ENCODE measurements around the gene AMH.
"Not testable (repeated sequence)": the region's sequence is repeated elsewhere in the genome, so short reads cannot be mapped to it uniquely, and the experiment has no call there.

Gene AMH

GRCh38 chr19:2249010-2249866 is at the start of gene AMH:
AMH (plus strand) TSS chr19:2249323; CDS start chr19:2249333, 10 bp downstream.
- no peak for DNase-seq (ENCODE audit: low read depth in 2 of 2)

DNA sequence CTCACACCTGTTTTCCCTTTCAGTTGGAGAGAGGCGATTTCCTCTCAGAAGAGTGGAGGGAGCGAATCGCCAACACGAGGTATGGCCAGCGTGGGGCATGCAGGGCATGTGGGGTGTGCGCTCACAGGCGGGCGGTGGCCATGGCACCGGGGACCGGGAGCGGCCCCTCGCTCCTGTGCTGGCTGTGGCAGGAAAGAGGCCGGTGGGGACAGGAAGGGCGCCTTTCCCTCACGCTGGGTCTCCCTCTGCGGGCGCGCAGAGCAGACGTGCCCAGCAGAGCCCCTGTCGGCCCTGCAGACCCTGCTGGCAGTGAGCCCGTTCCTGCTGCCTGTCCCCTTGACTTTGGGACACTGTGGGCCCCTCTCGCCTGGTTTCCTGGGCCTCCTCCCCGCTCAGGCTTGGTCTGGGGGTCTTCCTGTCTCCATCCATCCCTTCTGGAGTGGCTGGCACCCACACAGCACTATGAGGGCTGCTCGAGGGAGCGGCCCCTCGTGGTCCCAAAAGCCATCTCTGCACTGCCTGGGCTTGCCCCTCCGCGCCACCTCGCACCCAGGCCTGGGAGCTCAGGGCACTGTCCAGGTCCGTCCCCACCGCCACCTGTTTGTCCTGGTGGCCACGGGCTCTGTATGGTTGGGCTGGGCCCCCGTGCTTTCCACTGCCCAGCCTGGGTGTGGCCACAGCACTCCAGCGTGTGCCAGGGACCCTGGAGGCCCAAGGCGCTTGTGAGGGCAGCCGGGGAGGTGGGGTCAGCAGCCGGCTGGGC is 49.1 kb upstream of the AMH start:
- no peak for DNase-seq (ENCODE audit: low read depth in 2 of 2)

DNA sequence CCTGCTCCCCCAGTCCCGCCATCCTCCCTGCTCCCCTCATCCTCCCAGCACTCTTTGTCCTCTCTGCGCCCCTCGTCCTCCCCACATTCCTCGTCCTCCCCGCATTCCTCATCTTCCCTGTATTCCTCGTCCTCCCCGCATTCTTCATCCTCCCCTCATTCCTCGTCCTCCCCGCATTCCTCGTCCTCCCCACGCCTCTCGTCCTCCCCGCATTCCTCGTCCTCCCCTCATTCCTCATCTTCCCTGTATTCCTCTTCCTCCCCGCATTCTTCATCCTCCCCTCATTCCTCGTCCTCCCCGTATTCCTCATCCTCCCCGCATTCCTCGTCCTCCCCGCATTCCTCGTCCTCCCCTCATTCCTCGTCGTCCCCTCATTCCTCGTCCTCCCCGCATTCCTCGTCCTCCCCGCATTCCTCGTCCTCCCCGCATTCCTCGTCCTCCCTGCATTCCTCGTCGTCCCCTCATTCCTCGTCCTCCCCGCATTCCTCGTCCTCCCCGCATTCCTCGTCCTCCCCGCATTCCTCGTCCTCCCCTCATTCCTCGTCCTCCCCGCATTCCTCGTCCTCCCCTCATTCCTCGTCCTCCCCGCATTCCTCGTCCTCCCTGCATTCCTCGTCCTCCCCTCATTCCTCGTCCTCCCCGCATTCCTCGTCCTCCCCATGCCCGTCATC is 48.4 kb upstream of the AMH start:
- not testable (repeated sequence) for DNase-seq (ENCODE audit: low read depth in 2 of 2)

GRCh38 chr19:2201473-2202148 is 47.5 kb upstream of the AMH start:
- DNase-seq (ENCODE audit: low read depth in 2 of 2) = no peak

- DNase-seq (ENCODE audit: low read depth in 2 of 2) = no peak
These were observed 46.8 kb upstream of the AMH start for GRCh38 chr19:2202366-2202765.

DNA sequence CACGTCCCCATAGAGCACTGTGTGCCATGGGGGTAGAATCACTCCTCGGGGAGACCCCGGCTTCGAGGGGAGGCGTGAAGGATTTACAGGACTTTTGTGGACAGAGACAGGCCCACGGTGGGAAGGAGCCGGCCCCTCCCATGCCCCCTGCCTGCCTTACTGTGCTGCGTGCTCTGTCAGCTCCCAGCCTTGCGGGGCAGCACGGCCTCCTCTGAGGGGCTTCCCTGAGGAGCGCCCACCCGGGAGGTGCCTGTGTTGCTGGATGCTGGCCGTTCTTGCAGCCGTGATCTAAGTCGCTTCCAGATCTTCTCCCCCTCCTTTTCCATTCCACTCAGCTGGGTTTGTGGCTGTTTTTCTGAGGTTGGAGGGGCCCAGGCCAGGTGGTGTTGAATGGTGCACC is 42.1 kb upstream of the AMH start:
- DNase-seq (ENCODE audit: low read depth in 2 of 2) = no peak

DNA sequence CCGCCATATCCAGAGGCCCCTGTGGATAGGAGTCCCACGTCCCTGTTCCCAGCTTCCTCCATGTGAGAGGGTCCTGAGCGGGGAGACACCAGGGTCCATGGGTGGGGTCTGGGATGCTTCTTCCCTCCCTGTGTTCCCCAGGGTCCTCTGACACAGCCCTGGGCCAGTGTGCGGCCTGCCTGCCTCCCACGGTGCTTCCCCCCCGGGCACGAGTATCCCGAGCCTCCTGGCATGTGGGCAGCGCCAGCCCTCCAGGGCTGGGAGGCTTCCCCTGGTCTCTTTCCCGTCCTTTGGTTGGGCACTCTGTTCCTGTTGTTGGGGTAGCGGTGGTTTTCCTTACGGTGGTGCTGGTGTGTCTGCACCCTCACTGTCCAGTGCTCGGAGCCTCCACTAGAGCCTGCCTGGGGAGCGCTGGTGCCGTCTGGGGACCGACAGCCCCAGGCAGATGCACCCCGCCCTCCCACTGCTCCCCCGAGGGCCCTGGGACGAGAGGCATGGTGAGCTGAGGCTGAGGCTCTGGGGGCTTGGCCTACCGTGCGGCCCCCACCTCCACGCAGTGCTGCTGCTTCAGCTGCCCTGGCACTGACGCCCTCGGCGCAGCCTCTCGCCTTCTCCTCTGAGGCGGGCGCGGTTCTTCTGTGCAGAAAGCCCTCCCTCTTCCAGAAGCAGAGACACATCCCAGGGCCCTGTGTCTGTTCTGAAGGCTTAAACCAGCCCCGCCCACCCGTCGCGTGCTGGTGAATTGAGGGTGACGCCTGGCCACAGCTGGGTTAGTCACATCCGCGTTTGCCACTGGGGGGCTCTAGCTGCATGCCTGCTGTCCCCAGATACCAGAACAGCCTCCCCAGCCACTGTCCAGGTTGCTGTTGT is 40.9 kb upstream of the AMH start:
- peak; percentile 9 for DNase-seq (ENCODE audit: low read depth in 2 of 2)

GRCh38 chr19:2208975-2209374 is 40.1 kb upstream of the AMH start:
- DNase-seq (ENCODE audit: low read depth in 2 of 2) = no peak

DNA sequence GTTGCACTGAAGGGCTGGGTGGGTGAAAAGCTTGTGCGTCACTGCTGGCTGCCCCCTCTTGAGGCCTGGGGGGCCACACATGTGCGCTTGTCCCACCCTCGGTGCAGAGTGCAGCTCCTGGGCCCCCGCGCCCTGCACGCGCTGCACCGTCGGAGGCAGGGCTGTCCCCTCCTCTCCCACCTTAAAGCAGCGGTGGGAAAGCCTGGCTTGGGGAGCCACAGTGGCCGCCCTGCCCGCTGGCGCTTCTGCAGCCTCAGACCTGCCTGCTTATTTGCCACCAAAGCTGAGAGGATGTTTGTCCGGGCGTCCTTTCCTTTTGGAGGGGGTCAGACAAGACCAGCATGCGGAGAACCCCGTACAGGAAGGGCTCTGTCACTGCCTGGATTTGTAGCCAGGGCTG is 39.7 kb upstream of the AMH start:
- DNase-seq (ENCODE audit: low read depth in 2 of 2) = no peak

GRCh38 chr19:2210206-2210605 is 38.9 kb upstream of the AMH start:
- DNase-seq (ENCODE audit: low read depth in 2 of 2) = no peak

DNA sequence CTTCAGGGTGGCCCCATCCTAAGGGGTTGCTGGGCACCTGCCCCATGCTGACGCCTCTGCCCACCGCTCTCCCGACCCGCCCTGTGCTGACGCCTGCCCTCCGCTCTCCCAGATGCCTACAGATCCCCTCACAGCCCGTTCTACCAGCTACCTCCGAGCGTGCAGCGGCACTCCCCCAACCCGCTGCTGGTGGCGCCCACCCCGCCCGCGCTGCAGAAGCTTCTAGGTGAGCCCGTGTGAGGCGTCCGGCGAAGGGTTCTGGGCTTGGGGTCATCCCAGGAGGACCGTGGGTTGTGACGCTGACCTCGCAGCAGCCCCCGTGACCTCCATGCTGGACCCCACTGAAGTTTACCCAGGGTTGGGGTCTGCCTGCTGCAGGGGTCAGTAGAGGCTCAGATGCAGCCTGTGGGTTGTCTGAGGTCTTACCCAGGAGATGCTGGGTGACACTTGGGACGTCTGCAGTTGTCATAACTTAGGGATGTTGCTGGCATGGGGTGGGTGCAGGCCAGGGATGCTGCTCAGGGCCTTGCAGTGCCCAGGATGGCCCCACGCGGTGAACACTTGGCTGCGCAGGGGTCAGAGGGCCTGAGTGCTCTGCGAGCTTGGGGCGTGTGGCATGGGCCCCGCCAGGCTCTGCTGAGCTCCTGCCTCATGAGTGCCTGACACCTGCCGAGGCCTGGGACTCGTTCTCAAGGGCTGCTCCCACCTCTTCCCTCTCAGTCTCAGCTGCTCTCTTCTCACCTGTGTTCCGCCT is 38.0 kb upstream of the AMH start:
- no peak for DNase-seq (ENCODE audit: low read depth in 2 of 2)

- DNase-seq (ENCODE audit: low read depth in 2 of 2) = no peak
These were observed 36.0 kb upstream of the AMH start for GRCh38 chr19:2212861-2213711.

DNA sequence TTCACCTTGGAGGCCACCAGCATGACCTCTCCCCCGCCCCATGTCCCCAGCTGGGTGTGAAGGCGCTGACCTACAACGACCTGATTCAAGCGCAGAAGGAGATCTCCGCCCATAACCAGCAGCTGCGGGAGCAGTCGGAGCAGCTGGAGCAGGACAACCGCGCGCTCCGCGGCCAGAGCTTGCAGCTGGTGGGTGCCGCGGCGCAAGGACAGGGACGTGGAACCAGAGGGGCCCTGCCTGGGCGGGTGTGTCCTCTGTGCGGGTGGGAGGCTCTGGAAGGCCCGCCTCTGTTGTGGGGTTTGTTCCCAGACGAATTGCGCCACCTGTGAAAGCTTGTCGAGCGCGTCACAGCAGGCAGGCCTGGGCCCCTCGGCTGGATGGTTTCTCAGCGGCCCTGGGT is 35.3 kb upstream of the AMH start:
- DNase-seq (ENCODE audit: low read depth in 2 of 2) = no peak

- DNase-seq (ENCODE audit: low read depth in 2 of 2) = no peak
These were observed 34.9 kb upstream of the AMH start for GRCh38 chr19:2214251-2214650.

DNA sequence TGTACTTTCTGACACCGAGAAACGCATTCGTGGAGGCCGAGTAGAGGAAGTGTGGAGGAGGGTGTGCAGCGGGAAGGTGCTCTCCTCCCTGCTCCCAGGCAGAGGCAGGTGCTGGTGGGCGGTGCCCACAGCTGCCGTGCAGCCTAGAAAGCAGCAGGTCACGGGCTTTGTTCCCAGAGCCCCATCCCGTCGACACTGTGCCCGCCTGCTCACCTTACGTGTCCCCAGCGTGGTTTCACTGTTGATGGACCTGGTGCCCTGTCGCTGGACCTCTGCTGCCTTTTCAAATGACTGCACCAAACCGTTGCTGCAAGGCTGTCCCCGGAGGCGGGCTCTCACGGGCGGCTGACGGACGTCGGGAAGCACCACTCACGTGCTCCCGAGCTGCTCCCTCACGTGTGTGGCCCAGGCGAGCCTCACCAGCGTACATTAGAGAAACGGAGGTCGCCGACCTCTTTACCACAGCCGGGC is 33.8 kb upstream of the AMH start:
- DNase-seq (ENCODE audit: low read depth in 2 of 2) = no peak

DNA sequence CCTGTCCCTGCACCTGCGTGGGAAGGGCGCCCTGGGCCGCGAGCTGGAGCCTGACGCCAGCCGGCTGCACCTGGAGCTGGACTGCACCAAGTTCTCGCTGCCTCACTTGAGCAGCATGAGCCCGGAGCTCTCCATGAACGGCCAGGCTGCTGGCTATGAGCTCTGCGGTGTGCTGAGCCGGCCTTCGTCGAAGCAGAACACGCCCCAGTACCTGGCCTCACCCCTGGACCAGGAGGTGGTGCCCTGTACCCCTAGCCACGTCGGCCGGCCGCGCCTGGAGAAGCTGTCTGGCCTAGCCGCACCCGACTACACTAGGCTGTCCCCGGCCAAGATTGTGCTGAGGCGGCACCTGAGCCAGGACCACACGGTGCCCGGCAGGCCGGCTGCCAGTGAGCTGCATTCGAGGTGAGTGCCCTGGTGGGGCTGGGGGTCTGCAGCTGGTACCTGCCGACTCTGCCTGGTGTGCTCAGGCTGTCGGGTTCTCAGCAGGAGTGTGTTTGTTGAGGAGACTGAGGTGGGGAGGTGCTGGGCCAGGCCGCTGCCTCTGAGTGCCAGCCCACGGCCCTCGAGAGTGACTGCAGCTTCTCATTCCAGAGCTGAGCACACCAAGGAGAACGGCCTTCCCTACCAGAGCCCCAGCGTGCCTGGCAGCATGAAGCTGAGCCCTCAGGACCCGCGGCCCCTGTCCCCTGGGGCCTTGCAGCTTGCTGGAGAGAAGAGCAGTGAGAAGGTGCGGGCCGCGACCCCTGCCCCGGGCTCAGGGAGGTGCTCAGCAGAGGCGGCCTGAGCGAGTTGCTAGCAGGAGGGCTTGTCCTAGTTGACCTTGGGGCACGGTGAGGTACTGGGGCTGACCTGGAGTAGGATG is 32.5 kb upstream of the AMH start:
- no peak for DNase-seq (ENCODE audit: low read depth in 2 of 2)

GRCh38 chr19:2217591-2217990 is 31.5 kb upstream of the AMH start:
- no peak for DNase-seq (ENCODE audit: low read depth in 2 of 2)

DNA sequence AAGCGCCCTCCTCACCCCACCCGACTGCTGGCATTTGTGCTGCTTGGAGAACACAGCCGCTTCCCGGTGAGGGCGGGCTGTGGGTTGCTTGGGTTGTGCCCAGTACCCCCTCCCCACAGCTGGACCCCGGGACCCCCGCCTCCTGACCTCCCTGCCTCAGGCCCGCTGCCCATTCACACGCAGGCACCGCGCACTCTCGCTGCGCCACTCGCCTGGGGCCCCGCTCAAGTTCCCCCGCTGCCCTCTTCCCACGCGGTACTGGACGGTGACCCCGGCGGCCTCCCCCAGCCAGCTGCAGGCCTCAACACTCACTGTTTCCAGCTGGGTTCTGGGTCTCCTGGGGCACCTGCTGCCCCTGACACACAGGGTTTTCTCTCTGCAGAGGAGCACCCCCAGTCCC is 29.4 kb upstream of the AMH start:
- no peak for DNase-seq (ENCODE audit: low read depth in 2 of 2)

Data from fibroblast of skin of left biceps (primary cell).